ENCODE results near the gene TOR1AIP2. TPM values are rescaled to one million over a fixed set of nuclear protein-coding genes. Genes with fewer than 3 reads are reported as not detected.

Gene TOR1AIP2
- 100 to 1,000 TPM in 2 of 4 donors, 10 to 100 TPM in 2; 70.1 to 115 (median 86.9) TPM for total RNA-seq

DNA sequence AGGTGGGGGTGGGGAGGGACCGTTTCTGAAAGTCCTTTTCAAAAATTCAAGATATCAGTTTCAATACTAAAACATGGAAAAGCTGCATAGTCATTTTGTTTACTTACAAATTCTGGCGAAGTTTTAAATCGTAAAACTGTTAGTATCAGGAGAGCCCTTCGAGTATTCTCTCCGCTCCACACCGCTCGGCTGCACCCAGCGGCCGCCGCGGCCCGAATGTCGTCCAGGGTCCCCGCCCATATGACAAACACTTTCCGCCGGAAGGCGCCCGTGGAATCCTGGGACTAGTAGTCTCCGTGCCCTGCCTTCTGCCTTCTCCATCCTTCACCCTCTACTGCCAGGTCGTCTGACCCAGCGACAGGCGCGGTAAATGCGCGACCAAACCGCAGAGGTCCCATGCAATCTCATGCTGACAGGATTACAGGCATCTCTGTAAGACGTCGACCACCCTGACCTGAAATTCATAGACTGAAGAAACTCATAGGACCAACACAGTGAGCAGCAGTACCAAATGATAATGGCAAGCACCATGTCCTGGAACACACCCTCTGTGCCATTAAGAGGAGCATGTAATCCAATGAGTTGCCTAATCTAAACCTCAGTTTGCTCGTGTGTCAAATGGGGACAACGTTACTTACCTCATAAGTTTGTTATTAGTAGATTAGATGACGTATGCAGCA is at the start of gene TOR1AIP2:
Gene TOR1AIP2, minus strand, starts transcription at position 218 of the 680 bp plus-strand sequence. CDS start 25,138 bp downstream, outside the sequence.
- WGBS, 2 donors, result 5 to 6% methylated on average over 28 to 31 of the region's 31 CpGs
- Histone ChIP-seq H3K27ac (peak within 1 kb of the TSS; percentile 51 to 64 (median 57)), H3K27me3 (no peaks in the 10 kb centered on the region), H3K9me3 (no peaks in the 10 kb centered on the region), H3K4me1 (peaks cover 21 to 37% of the 10 kb centered on the region in 2 donors), H3K36me3 (peaks cover 0 to 3% of the 10 kb centered on the region in 2 donors), H3K4me3 (replicated peaks in 1 of 3) (peak within 1 kb of the TSS; percentile 29 to 55 (median 52))
- TF ChIP-seq, protein P1, sequence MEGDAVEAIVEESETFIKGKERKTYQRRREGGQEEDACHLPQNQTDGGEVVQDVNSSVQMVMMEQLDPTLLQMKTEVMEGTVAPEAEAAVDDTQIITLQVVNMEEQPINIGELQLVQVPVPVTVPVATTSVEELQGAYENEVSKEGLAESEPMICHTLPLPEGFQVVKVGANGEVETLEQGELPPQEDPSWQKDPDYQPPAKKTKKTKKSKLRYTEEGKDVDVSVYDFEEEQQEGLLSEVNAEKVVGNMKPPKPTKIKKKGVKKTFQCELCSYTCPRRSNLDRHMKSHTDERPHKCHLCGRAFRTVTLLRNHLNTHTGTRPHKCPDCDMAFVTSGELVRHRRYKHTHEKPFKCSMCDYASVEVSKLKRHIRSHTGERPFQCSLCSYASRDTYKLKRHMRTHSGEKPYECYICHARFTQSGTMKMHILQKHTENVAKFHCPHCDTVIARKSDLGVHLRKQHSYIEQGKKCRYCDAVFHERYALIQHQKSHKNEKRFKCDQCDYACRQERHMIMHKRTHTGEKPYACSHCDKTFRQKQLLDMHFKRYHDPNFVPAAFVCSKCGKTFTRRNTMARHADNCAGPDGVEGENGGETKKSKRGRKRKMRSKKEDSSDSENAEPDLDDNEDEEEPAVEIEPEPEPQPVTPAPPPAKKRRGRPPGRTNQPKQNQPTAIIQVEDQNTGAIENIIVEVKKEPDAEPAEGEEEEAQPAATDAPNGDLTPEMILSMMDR (IDR thresholded peaks at IDR 0.05), result no peak
- TF ChIP-seq POLR2A (IDR thresholded peaks at IDR 0.05), result peak; percentile 89 to 97
- intact Hi-C loops (cut with DNase I), result loop anchor here (10.0 kb wide), 2 partner anchors 63 to 297 kb away; no protein-coding TSS in a partner anchor
- DNase-seq, result peak; percentile 88 to 93

DNA sequence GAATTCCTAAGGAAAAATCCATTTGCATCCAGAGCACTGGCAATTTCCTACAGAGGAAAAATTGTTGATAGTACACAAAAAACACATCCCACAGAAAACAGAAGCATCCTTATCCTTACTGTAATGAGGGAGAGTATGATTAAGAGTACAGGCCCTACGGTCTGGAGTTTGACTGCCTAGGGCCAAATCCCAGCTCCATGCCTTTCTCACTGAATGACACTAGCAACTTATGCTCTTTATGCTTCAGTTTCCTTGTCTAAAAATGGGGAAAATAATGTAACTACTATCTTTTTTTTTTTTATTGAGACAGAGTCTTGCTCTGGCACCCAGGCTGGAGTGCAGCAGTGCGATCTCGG is 49.2 kb upstream of the TOR1AIP2 start:
- DNase-seq, result no peak
- no peak for TF ChIP-seq POLR2A (IDR thresholded peaks at IDR 0.05)
- TF ChIP-seq, protein P1 (IDR thresholded peaks at IDR 0.05), result no peak
- peaks cover 4 to 5% of the 10 kb centered on the region in 2 donors for H3K4me1 ChIP-seq
- 96 to 98% methylated on average over 3 of the region's 3 CpGs for WGBS, 2 donors
- no peak overlapping the region for H3K4me3 ChIP-seq (replicated peaks in 1 of 3)
- intact Hi-C loops (cut with DNase I), result no loop called here
- H3K27me3 ChIP-seq, result no peaks in the 10 kb centered on the region
- H3K9me3 ChIP-seq, result no peaks in the 10 kb centered on the region
- no peak overlapping the region for H3K27ac ChIP-seq
- no peaks in the 10 kb centered on the region for H3K36me3 ChIP-seq

DNA sequence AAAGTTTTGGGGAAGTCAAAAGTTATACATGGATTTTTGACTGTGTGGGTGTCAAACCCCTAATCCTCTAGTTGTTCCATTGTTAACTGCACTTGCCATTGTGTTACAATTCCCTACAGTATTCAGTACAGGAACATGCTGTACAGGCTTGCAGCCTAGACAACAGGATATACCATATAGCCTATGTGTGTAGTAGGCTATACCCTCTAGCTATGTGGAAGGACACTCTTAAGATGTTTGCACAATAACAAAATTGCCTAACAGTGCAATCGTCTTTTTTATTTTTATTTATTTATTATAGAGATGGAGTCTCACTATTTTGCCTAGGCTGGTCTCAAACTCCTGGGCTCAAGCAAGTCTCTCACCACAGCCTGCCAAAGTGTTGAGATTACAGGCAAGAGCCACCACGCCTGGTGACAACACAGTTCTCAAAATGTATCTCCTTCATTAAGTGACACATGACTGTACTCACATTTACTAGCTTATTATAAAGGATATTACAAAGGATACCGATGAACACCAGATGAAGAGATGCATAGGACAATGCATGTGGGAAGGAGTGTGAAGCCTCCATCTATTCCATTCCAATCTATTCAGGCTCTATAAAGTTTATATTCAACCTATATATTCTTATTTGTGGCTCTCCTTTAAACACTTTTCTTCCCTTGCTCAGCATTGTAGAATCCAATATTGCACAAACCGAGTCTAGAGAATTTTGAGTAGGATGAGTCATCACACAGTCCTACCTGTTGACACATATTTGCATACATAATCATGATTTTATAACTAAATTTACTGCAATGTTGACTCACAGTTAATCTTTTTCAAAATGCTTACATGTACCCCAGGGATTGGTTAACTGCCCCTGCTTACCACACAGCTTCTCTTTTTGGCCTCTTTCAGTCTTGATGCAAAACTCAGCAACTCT is 48.6 kb upstream of the TOR1AIP2 start:
- Histone ChIP-seq H3K27me3 (no peaks in the 10 kb centered on the region), H3K4me3 (replicated peaks in 1 of 3) (no peak overlapping the region), H3K9me3 (no peaks in the 10 kb centered on the region), H3K4me1 (peaks cover 0 to 4% of the 10 kb centered on the region in 2 donors), H3K27ac (no peak overlapping the region), H3K36me3 (no peaks in the 10 kb centered on the region)
- 90 to 92% methylated on average over 4 of the region's 4 CpGs for WGBS, 2 donors
- TF ChIP-seq, protein P1 (IDR thresholded peaks at IDR 0.05), result no peak
- intact Hi-C loops (cut with DNase I), result no loop called here
- DNase-seq, result no peak

DNA sequence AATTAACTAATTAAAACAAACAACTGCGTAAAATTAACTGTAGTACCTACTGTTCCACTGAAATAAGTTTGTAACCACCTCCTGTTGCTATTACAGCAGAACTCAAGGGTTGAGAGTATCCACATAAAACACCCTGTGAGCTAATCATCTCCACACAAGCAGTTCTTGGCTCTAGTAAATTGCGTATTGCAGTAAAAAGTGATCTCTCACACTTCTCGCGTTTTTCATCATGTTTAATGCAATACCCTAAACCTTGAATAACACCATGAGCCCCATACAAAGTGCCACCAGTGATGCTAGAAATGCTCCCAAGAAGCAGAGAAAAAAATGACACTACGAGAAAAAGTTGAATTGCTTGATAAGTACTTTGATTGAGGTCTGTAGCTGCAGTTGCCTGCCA is 47.7 kb upstream of the TOR1AIP2 start:
- WGBS, 2 donors, result 89% methylated on average over 5 of the region's 5 CpGs
- H3K36me3 ChIP-seq, result no peaks in the 10 kb centered on the region
- intact Hi-C loops (cut with DNase I), result no loop called here
- no peak overlapping the region for H3K4me3 ChIP-seq (replicated peaks in 1 of 3)
- no peaks in the 10 kb centered on the region for H3K27me3 ChIP-seq
- TF ChIP-seq POLR2A (IDR thresholded peaks at IDR 0.05), result no peak
- TF ChIP-seq, protein P1 (IDR thresholded peaks at IDR 0.05), result no peak
- H3K9me3 ChIP-seq, result no peaks in the 10 kb centered on the region
- H3K4me1 ChIP-seq, result peaks cover 0 to 4% of the 10 kb centered on the region in 2 donors
- H3K27ac ChIP-seq, result no peak overlapping the region
- DNase-seq, result no peak

All from thyroid gland (tissue), 4 donors.